Activated CD8-positive, alpha-beta T cell treated with anti-CD3 and anti-CD28 coated beads, Interleukin-2, amount 10 ng/mL, durations not matched to agents 7 days and 5 days (primary cell): Measurements from ENCODE around the gene CD3D. TPM values are rescaled to one million over a fixed set of nuclear protein-coding genes. Genes with fewer than 3 reads are reported as not detected.
A peak's percentile ranks its signal among the peaks of the same experiment; 100 is the strongest.
"Not testable (repeated sequence)": the region's sequence is repeated elsewhere in the genome, so short reads cannot be mapped to it uniquely, and the experiment has no call there.

ENCODE experiments used
- ATAC-seq: fragments of 150-1000 bp; cut with Tn5 transposase; one replicate; pipeline ENCODE4 v1.10.0; 2021; ENCODE audit warnings: moderate library complexity
- CTCF ChIA-PET: fragments of 350-600 bp; sonication (Branson Sonifier 250); formaldehyde crosslinking; loops from one replicate; lab custom pipeline; 2021; ENCODE audit warnings: antibody characterized with exemption; lab: Charles Lee
- POLR2A ChIA-PET: fragments of 350-600 bp; sonication (Branson Sonifier 250); formaldehyde crosslinking; loops from one replicate; lab custom pipeline; 2021; ENCODE audit warnings: antibody characterized with exemption; lab: Charles Lee
- DNase-seq: peaks from one replicate; pipeline ENCODE4 v3.0.0-alpha.2; 2020
- H3K27ac Mint-ChIP-seq: one replicate; pipeline ENCODE4 v1.8.0; 2021; ENCODE audit warnings: mild to moderate bottlenecking, mixed read lengths
- H3K27me3 Mint-ChIP-seq: one replicate; pipeline ENCODE4 v1.8.0; 2021; ENCODE audit warnings: low read depth, mixed read lengths
- H3K36me3 Mint-ChIP-seq: one replicate; pipeline ENCODE4 v1.8.0; 2021; ENCODE audit warnings: low read depth, mixed read lengths
- H3K4me1 Mint-ChIP-seq: one replicate; pipeline ENCODE4 v1.8.0; 2021; ENCODE audit warnings: low read depth, mixed read lengths
- H3K4me3 Mint-ChIP-seq: one replicate; pipeline ENCODE4 v1.8.0; 2021; ENCODE audit warnings: mild to moderate bottlenecking, mixed read lengths
- H3K9me3 Mint-ChIP-seq: one replicate; pipeline ENCODE4 v1.8.0; 2022; ENCODE audit warnings: mixed read lengths; ENCODE audit not compliant: insufficient read depth
- total RNA-seq, 2 experiments: library from RNA; stranded (reverse); gene quantifications; one replicate each; pipeline ENCODE4 v1.2.3, GENCODE V29; 2021

The CD3D gene
- total RNA-seq, 2 experiments from 2014 or later, result 541 to 588 TPM

DNA sequence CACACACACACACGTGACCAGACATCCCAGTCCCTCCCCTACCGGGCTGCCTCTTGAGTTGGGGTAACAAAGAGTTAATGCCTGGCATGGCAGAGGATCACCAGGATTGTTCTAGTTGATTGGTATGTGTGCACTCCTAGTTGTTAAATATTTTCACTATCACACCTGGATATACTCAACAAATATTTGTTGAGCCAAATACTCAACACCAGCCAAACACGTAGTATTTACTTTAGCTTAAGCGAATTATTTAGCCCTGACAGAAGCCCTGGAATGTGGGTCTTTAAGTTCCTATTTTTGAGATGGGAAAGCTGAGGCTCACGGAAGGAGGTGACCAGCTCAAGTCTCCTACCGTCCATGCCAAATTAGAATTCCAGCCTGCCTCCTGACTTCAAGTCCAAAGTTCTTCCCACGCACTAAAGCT is 27.5 kb downstream of the CD3D start:
- DNase-seq (no peak), ATAC-seq (no peak)
- H3K27ac Mint-ChIP-seq, result peak overlapping the region; percentile 95
- peaks cover 90% of the 10 kb centered on the region for H3K4me1 Mint-ChIP-seq
- H3K4me3 Mint-ChIP-seq, result peak overlapping the region; percentile 68
- H3K36me3 Mint-ChIP-seq, result peaks cover 69% of the 10 kb centered on the region
- H3K27me3 Mint-ChIP-seq, result no peaks in the 10 kb centered on the region
- CTCF ChIA-PET, result no interaction called here
- no peaks in the 10 kb centered on the region for H3K9me3 Mint-ChIP-seq
- POLR2A ChIA-PET, result interaction anchor here (1.0 kb wide), 1 partner anchor 14 kb away, joined by 3 read pairs; no protein-coding TSS in a partner anchor

GRCh38 chr11:118313242-118313641 is 29.3 kb downstream of the CD3D start:
- peaks cover 89% of the 10 kb centered on the region for H3K4me1 Mint-ChIP-seq
- H3K36me3 Mint-ChIP-seq, result peaks cover 80% of the 10 kb centered on the region
- no peak overlapping the region for H3K4me3 Mint-ChIP-seq
- ChIA-PET POLR2A (interaction anchor here (1.8 kb wide), 1 partner anchor 10 kb away, joined by 6 read pairs; no protein-coding TSS in a partner anchor), CTCF (interaction anchor here (1.1 to 2.2 kb wide), 3 partner anchors 61 to 115 kb away, joined by 3 to 16 read pairs (median 3); partner anchors contain the start of gene MPZL3)
- no peaks in the 10 kb centered on the region for H3K27me3 Mint-ChIP-seq
- no peaks in the 10 kb centered on the region for H3K9me3 Mint-ChIP-seq
- DNase-seq, result no peak
- H3K27ac Mint-ChIP-seq, result peak overlapping the region; percentile 76
- ATAC-seq, result no peak

- H3K4me1 Mint-ChIP-seq, result peaks cover 92% of the 10 kb centered on the region
- ChIA-PET CTCF (interaction anchor here (0.9 to 5.6 kb wide), 11 partner anchors 10 to 157 kb away, joined by 3 to 42 read pairs (median 4); no protein-coding TSS in a partner anchor), POLR2A (interaction anchor here (0.7 to 2.5 kb wide), 3 partner anchors 23 to 186 kb away, joined by 3 to 6 read pairs (median 4); no protein-coding TSS in a partner anchor)
- ATAC-seq, result no peak
- DNase-seq, result no peak
- H3K4me3 Mint-ChIP-seq, result no peak overlapping the region
- H3K27ac Mint-ChIP-seq, result peak overlapping the region; percentile 66
- H3K9me3 Mint-ChIP-seq, result no peaks in the 10 kb centered on the region
- H3K27me3 Mint-ChIP-seq, result no peaks in the 10 kb centered on the region
- peaks cover 84% of the 10 kb centered on the region for H3K36me3 Mint-ChIP-seq
These were observed 30.2 kb downstream of the CD3D start for GRCh38 chr11:118312328-118312727.

DNA sequence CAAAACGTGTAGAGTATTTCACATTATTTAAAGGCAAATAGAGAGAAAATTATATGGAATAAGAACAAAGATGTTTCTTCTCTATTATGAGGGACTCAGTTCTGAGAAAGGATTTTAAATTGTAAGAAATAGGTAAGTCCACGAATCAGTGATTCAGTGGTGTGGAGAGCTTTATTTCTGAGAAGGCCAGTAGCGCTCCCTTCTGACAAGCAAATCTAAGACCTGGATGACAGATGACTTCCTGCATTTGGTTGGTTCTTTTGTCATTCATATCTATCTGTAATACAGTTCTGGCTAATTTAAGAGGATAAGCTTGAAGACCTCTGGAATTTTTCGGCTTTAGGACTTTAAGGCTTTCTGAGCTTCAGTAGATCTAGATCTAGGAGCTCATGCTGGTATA is 31.0 kb downstream of the CD3D start:
- ChIA-PET CTCF (interaction anchor here (0.9 to 5.6 kb wide), 12 partner anchors 10 to 156 kb away, joined by 3 to 42 read pairs (median 4); partner anchors contain the start of gene MPZL2), POLR2A (interaction anchor here (0.7 to 2.5 kb wide), 7 partner anchors 24 to 189 kb away, joined by 3 to 6 read pairs (median 4); partner anchors contain the start of gene MPZL3)
- H3K27ac Mint-ChIP-seq, result no peak overlapping the region
- no peaks in the 10 kb centered on the region for H3K9me3 Mint-ChIP-seq
- no peak for ATAC-seq
- no peak overlapping the region for H3K4me3 Mint-ChIP-seq
- peaks cover 94% of the 10 kb centered on the region for H3K4me1 Mint-ChIP-seq
- no peaks in the 10 kb centered on the region for H3K27me3 Mint-ChIP-seq
- DNase-seq, result no peak
- H3K36me3 Mint-ChIP-seq, result peaks cover 87% of the 10 kb centered on the region

GRCh38 chr11:118310781-118311485 is 31.6 kb downstream of the CD3D start:
- no peaks in the 10 kb centered on the region for H3K27me3 Mint-ChIP-seq
- CTCF ChIA-PET, result interaction anchor here (0.9 to 5.6 kb wide), 10 partner anchors 9 to 156 kb away, joined by 3 to 42 read pairs (median 4); partner anchors contain the start of gene MPZL2
- H3K4me3 Mint-ChIP-seq, result no peak overlapping the region

DNA sequence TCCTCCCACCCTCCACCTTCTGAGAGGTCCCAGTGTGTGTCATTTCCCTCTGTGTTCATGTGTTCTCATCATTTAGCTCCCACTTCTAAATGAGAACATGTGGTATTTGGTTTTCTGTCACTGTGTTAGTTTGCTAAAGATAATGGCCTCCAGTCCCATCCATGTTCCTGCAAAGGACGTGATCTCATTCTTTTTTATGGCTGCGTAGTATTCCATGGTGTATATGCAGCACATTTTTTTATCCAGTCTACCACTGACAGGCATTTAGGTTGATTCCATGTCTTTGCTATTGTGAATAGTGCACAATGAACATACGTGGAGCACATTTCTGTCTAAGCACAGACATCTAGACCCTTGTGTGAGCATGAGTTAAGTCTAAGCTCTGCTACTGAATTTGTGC is 32.2 kb downstream of the CD3D start:
- DNase-seq, result no peak
- ATAC-seq, result no peak
- ChIA-PET CTCF (interaction anchor here (1.3 to 5.6 kb wide), 3 partner anchors 15 to 112 kb away, joined by 3 to 42 read pairs (median 5); no protein-coding TSS in a partner anchor), POLR2A (interaction anchor here (1.2 to 2.5 kb wide), 4 partner anchors 25 to 59 kb away, joined by 4 to 6 read pairs (median 4); partner anchors contain the start of gene MPZL3)
- Mint-ChIP-seq H3K4me1 (peaks cover 86% of the 10 kb centered on the region), H3K36me3 (peaks cover 89% of the 10 kb centered on the region), H3K27ac (peak overlapping the region; percentile 67), H3K9me3 (no peaks in the 10 kb centered on the region), H3K27me3 (no peaks in the 10 kb centered on the region), H3K4me3 (no peak overlapping the region)

More at GRCh38 chr11:118310781-118311485, 31.6 kb downstream of the CD3D start:
- POLR2A ChIA-PET, result interaction anchor here (0.9 to 2.5 kb wide), 6 partner anchors 25 to 189 kb away, joined by 3 to 6 read pairs (median 4); partner anchors contain the start of gene MPZL3
- ATAC-seq, result no peak
- Mint-ChIP-seq H3K36me3 (peaks cover 88% of the 10 kb centered on the region), H3K4me1 (peaks cover 90% of the 10 kb centered on the region), H3K9me3 (no peaks in the 10 kb centered on the region), H3K27ac (peak overlapping the region; percentile 54)
- no peak for DNase-seq

GRCh38 chr11:118308995-118309528 is 33.4 kb downstream of the CD3D start:
- Mint-ChIP-seq H3K4me3 (peak overlapping the region; percentile 99), H3K36me3 (peaks cover 85% of the 10 kb centered on the region), H3K27ac (peak overlapping the region; percentile 41), H3K4me1 (peaks cover 79% of the 10 kb centered on the region)
- CTCF ChIA-PET, result interaction anchor here (0.7 to 5.6 kb wide), 7 partner anchors 12 to 110 kb away, joined by 3 to 42 read pairs (median 4); no protein-coding TSS in a partner anchor
- H3K27me3 Mint-ChIP-seq, DNase-seq, H3K9me3 Mint-ChIP-seq, ATAC-seq: not testable (repeated sequence)
- POLR2A ChIA-PET, result interaction anchor here (0.6 to 2.2 kb wide), 3 partner anchors 50 to 106 kb away, joined by 3 to 6 read pairs (median 3); partner anchors contain the start of gene UBE4A

GRCh38 chr11:118306556-118306955 is 35.9 kb downstream of the CD3D start:
- ChIA-PET CTCF (interaction anchor here (0.9 to 5.6 kb wide), 4 partner anchors 7 to 22 kb away, joined by 3 to 62 read pairs (median 22); no protein-coding TSS in a partner anchor), POLR2A (interaction anchor here (1.7 to 3.2 kb wide), 4 partner anchors 11 to 93 kb away, joined by 5 to 23 read pairs (median 13); partner anchors contain the start of gene JAML)
- Mint-ChIP-seq H3K27ac (peak overlapping the region; percentile 92), H3K4me1 (peaks cover 80% of the 10 kb centered on the region), H3K36me3 (peaks cover 64% of the 10 kb centered on the region), H3K27me3 (no peaks in the 10 kb centered on the region), H3K4me3 (peak overlapping the region; percentile 99), H3K9me3 (no peaks in the 10 kb centered on the region)
- peak; percentile 56 for DNase-seq
- peak; percentile 40 for ATAC-seq

DNA sequence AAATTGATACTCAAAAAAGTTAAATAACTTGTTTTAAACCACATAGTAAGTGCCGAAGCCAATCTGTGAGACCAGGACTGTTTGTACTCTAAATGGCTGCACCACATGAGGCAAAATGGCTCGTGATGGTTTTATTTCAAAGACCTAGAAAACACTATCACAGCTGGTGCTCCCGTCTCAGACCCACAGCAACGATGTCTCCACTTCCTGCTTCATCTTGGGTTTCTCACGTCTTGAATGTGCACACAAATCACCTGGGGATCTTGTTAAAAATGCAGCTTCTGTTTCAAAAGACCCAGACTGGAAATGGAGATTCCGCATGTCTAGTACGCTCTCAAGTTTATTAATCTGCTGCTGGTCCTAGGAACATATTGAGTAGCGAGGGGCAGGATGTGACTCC is 36.8 kb downstream of the CD3D start:
- Mint-ChIP-seq H3K27me3 (no peaks in the 10 kb centered on the region), H3K27ac (peak overlapping the region; percentile 99), H3K9me3 (no peaks in the 10 kb centered on the region), H3K36me3 (peaks cover 57% of the 10 kb centered on the region), H3K4me1 (peaks cover 71% of the 10 kb centered on the region), H3K4me3 (peak overlapping the region; percentile 99)
- ATAC-seq (peak; percentile 28), DNase-seq (peak; percentile 69)
- ChIA-PET CTCF (interaction anchor here (0.7 to 5.3 kb wide), 12 partner anchors 8 to 107 kb away, joined by 3 to 62 read pairs (median 5); partner anchors contain the start of genes JAML, MPZL2 and MPZL3), POLR2A (interaction anchor here (0.5 to 3.2 kb wide), 16 partner anchors 10 to 375 kb away, joined by 3 to 23 read pairs (median 5); partner anchors contain the start of genes JAML, KMT2A and UBE4A)

DNA sequence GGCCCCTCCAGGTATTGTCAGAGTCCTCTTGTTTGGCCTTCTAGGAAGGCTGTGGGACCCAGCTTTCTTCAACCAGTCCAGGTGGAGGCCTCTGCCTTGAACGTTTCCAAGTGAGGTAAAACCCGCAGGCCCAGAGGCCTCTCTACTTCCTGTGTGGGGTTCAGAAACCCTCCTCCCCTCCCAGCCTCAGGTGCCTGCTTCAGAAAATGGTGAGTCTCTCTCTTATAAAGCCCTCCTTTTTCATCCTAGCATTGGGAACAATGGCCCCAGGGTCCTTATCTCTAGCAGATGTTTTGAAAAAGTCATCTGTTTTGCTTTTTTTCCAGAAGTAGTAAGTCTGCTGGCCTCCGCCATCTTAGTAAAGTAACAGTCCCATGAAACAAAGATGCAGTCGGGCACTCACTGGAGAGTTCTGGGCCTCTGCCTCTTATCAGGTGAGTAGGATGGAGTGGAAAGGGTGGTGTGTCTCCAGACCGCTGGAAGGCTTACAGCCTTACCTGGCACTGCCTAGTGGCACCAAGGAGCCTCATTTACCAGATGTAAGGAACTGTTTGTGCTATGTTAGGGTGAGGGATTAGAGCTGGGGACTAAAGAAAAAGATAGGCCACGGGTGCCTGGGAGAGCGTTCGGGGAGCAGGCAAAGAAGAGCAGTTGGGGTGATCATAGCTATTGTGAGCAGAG is 37.8 kb downstream of the CD3D start, which contains the start of gene CD3E:
TSS of gene CD3E (plus strand) at position 163 of the 681 bp plus-strand sequence. CDS start at position 386, 223 bp downstream.
- Mint-ChIP-seq H3K27ac (peak within 1 kb of the TSS; percentile 99), H3K27me3 (no peaks in the 10 kb centered on the region), H3K4me1 (peaks cover 64% of the 10 kb centered on the region), H3K9me3 (no peaks in the 10 kb centered on the region), H3K36me3 (peaks cover 48% of the 10 kb centered on the region), H3K4me3 (peak within 1 kb of the TSS; percentile 99)
- ATAC-seq, result peak; percentile 82
- POLR2A ChIA-PET, result interaction anchor here (0.5 to 3.2 kb wide), 32 partner anchors 9 to 268 kb away, joined by 3 to 23 read pairs (median 4); partner anchors contain the start of genes JAML, KMT2A, MPZL2 and MPZL3
- peak; percentile 87 for DNase-seq
- CTCF ChIA-PET, result interaction anchor here (0.7 to 5.3 kb wide), 17 partner anchors 9 to 134 kb away, joined by 3 to 62 read pairs (median 5); partner anchors contain the start of genes JAML, MPZL2 and MPZL3
